HepG2 (cell line): ENCODE results near the gene ZCCHC24. TPM values are rescaled to one million over a fixed set of nuclear protein-coding genes. Genes with fewer than 3 reads are reported as not detected.

Experiments
- BRCA1 ChIP-seq: sonication (generic); formaldehyde crosslinking; IDR thresholded peaks from 2 replicates; pipeline ENCODE4 v1.4.0; 2020; ENCODE audit warnings: missing genetic modification reagents
- HCFC1 ChIP-seq: fragments of 150-350 bp; IDR thresholded peaks from 2 replicates; pipeline ENCODE4 v1.6.1; 2014; ENCODE audit warnings: low read depth, low read length
- HHEX ChIP-seq: IDR thresholded peaks from 2 replicates; pipeline ENCODE4 v1.6.1; 2016; ENCODE audit warnings: control low read depth
- HMG20B ChIP-seq: conservative IDR thresholded peaks from 2 replicates; pipeline ENCODE4 v1.6.1; 2016; ENCODE audit warnings: missing genetic modification reagents, missing compliant biosample characterization
- KDM4B ChIP-seq: sonication (generic); formaldehyde crosslinking; IDR thresholded peaks from 2 replicates; pipeline ENCODE4 v1.4.0; 2020; ENCODE audit warnings: missing genetic modification reagents
- MLLT10 ChIP-seq: sonication (generic); formaldehyde crosslinking; IDR thresholded peaks from 2 replicates; pipeline ENCODE4 v1.4.0; 2020; ENCODE audit warnings: missing genetic modification reagents
- NFKB2 ChIP-seq: sonication (generic); formaldehyde crosslinking; IDR thresholded peaks from 2 replicates; pipeline ENCODE4 v1.4.0; 2020; ENCODE audit warnings: missing genetic modification reagents, borderline replicate concordance
- NFKBIZ ChIP-seq: IDR thresholded peaks from 2 replicates; pipeline ENCODE4 v1.6.1; 2018; ENCODE audit warnings: missing genetic modification reagents, missing compliant biosample characterization
- SETDB1 ChIP-seq: sonication (generic); formaldehyde crosslinking; IDR thresholded peaks from 2 replicates; pipeline ENCODE4 v1.5.1; 2020; ENCODE audit warnings: missing genetic modification reagents, mild to moderate bottlenecking, borderline replicate concordance
- TARDBP ChIP-seq: sonication (generic); formaldehyde crosslinking; IDR thresholded peaks from 2 replicates; pipeline ENCODE4 v1.8.0; 2022; ENCODE audit warnings: mild to moderate bottlenecking, missing genetic modification reagents
- TEAD2 ChIP-seq: sonication (generic); formaldehyde crosslinking; IDR thresholded peaks from 2 replicates; pipeline ENCODE4 v1.9.0; 2021; ENCODE audit warnings: missing genetic modification reagents
- ZNF615 ChIP-seq: sonication (generic); formaldehyde crosslinking; IDR thresholded peaks from 2 replicates; pipeline ENCODE4 v1.5.0; 2020; ENCODE audit warnings: mild to moderate bottlenecking, missing genetic modification reagents, borderline replicate concordance
- ZNF792 ChIP-seq: IDR thresholded peaks from 2 replicates; pipeline ENCODE4 v1.6.1; 2016
- polyA plus RNA-seq, 8 experiments: library from polyadenylated mRNA; depleted of rRNA in 3 of 8; stranded (reverse) in 7 of 8; unstranded in 1 of 8; fragments of >200 nt; fragmentation: Illumina TruSeq in 4 of 8; extraction: Trizol in 4 of 8; gene quantifications; 2 replicates each; pipeline versions ENCODE4 v1.2.1 to v1.2.3, GENCODE V29; 2011 to 2016; ENCODE audit warnings: low read depth in 4 of 8, missing spikeins in 1 of 8, mixed read lengths in 1 of 8; ENCODE audit not compliant: insufficient read depth in 1 of 8
- total RNA-seq, 5 experiments: library from RNA; depleted of rRNA; stranded (reverse); fragments of >200 nt; fragmentation: Illumina TruSeq; extraction: Trizol; gene quantifications; 2 replicates each; pipeline ENCODE4 v1.2.3, GENCODE V29; 2016; ENCODE audit warnings: low read depth in 1 of 5
- TF ChIP-seq, protein P1 (sequence below): sonication (generic); formaldehyde crosslinking; IDR thresholded peaks from 2 replicates; pipeline ENCODE4 v1.4.0; 2020; ENCODE audit warnings: mild to moderate bottlenecking, missing genetic modification reagents, borderline replicate concordance
- TF ChIP-seq, protein P2 (sequence below): sonication (generic); formaldehyde crosslinking; IDR thresholded peaks from 2 replicates; pipeline ENCODE4 v1.5.0; 2020; ENCODE audit warnings: mild to moderate bottlenecking, missing genetic modification reagents
- TF ChIP-seq, protein P3 (sequence below): IDR thresholded peaks from 2 replicates; pipeline ENCODE4 v1.4.0; 2020; ENCODE audit warnings: mild to moderate bottlenecking, missing genetic modification reagents
- TF ChIP-seq, protein P4 (sequence below): sonication (generic); formaldehyde crosslinking; IDR thresholded peaks from 2 replicates; pipeline ENCODE4 v1.5.0; 2020; ENCODE audit warnings: missing genetic modification reagents, mild to moderate bottlenecking, borderline replicate concordance
- TF ChIP-seq, protein P5 (sequence below): sonication (generic); formaldehyde crosslinking; IDR thresholded peaks from 2 replicates; pipeline ENCODE4 v1.4.0; 2020; ENCODE audit warnings: low read depth, mild to moderate bottlenecking, missing genetic modification reagents

ZCCHC24 gene
- total and polyA plus RNA-seq, 2 of the 13 experiments (the other 11 are each of a cell fraction or from before 2014, with no cell fraction given): 3.1 to 7.9 TPM

DNA sequence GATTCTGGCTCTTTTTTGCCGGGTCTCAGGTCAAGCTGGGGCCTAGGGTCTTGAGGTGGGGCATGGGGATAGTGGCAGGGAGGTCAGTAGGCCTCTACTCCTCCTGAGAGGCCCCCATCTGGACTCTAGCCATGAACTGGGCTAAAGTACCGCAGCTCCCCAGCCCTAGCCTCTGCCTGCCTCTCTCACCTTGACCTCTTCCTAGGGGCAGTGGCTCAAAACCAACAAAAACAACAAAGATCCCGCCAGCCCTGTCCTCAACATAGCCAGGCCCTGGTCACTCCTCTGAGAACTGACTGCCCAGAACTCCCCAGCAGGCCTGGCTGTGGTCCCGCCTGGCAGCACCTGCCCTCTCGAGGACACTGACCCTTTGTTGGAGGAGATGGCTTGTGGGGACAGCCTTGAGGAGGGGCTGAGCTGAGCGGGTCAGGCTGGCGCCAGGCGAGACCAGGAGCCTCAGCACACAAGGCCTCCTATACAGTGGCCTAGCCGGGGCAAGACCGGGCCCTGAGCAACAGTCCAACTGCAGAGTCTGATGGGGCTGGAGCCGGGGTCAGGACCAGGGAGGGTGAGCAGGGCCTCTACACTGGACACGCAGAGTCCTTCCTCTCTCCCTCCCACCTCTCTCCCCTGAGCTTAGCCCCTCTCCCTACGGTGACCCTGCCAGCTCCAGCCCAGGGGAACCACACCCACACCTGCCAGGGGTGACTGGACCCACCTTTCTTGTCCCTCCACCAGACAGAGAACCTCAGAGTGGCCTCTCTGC is 109.8 kb downstream of the ZCCHC24 start (continued):
- TF ChIP-seq, protein P1, sequence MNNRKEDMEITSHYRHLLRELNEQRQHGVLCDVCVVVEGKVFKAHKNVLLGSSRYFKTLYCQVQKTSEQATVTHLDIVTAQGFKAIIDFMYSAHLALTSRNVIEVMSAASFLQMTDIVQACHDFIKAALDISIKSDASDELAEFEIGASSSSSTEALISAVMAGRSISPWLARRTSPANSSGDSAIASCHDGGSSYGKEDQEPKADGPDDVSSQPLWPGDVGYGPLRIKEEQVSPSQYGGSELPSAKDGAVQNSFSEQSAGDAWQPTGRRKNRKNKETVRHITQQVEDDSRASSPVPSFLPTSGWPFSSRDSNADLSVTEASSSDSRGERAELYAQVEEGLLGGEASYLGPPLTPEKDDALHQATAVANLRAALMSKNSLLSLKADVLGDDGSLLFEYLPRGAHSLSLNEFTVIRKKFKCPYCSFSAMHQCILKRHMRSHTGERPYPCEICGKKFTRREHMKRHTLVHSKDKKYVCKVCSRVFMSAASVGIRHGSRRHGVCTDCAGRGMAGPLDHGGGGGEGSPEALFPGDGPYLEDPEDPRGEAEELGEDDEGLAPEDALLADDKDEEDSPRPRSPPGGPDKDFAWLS (CRISPR knock-in tag): no peak
- TF ChIP-seq ZNF615 (peak; percentile 38; the same call in 1 of the 2 replicates), NFKB2 (peak; percentile 64; the same call in 1 of the 2 replicates), HHEX (no peak), TEAD2 (CRISPR knock-in tag) (no peak), KDM4B (CRISPR knock-in tag) (0 out of 2 replicates have a peak, but pooled peaks have one; percentile 45), SETDB1 (CRISPR knock-in tag) (no peak), NFKBIZ (CRISPR knock-in tag) (peak; percentile 47; the same call in 1 of the 2 replicates), HMG20B (CRISPR knock-in tag) (0 out of 2 replicates have a peak, but pooled peaks have one; percentile 57), TARDBP (CRISPR knock-in tag) (peak; percentile 94), ZNF792 (CRISPR knock-in tag) (peak; percentile 90), MLLT10 (CRISPR knock-in tag) (no peak), BRCA1 (CRISPR knock-in tag) (no peak), HCFC1 (no peak)
- TF ChIP-seq, protein P2, sequence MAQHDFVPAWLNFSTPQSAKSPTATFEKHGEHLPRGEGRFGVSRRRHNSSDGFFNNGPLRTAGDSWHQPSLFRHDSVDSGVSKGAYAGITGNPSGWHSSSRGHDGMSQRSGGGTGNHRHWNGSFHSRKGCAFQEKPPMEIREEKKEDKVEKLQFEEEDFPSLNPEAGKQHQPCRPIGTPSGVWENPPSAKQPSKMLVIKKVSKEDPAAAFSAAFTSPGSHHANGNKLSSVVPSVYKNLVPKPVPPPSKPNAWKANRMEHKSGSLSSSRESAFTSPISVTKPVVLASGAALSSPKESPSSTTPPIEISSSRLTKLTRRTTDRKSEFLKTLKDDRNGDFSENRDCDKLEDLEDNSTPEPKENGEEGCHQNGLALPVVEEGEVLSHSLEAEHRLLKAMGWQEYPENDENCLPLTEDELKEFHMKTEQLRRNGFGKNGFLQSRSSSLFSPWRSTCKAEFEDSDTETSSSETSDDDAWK (CRISPR knock-in tag): no peak
- TF ChIP-seq, protein P3, sequence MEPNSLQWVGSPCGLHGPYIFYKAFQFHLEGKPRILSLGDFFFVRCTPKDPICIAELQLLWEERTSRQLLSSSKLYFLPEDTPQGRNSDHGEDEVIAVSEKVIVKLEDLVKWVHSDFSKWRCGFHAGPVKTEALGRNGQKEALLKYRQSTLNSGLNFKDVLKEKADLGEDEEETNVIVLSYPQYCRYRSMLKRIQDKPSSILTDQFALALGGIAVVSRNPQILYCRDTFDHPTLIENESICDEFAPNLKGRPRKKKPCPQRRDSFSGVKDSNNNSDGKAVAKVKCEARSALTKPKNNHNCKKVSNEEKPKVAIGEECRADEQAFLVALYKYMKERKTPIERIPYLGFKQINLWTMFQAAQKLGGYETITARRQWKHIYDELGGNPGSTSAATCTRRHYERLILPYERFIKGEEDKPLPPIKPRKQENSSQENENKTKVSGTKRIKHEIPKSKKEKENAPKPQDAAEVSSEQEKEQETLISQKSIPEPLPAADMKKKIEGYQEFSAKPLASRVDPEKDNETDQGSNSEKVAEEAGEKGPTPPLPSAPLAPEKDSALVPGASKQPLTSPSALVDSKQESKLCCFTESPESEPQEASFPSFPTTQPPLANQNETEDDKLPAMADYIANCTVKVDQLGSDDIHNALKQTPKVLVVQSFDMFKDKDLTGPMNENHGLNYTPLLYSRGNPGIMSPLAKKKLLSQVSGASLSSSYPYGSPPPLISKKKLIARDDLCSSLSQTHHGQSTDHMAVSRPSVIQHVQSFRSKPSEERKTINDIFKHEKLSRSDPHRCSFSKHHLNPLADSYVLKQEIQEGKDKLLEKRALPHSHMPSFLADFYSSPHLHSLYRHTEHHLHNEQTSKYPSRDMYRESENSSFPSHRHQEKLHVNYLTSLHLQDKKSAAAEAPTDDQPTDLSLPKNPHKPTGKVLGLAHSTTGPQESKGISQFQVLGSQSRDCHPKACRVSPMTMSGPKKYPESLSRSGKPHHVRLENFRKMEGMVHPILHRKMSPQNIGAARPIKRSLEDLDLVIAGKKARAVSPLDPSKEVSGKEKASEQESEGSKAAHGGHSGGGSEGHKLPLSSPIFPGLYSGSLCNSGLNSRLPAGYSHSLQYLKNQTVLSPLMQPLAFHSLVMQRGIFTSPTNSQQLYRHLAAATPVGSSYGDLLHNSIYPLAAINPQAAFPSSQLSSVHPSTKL (CRISPR knock-in tag): peak; percentile 94
- TF ChIP-seq, protein P4, sequence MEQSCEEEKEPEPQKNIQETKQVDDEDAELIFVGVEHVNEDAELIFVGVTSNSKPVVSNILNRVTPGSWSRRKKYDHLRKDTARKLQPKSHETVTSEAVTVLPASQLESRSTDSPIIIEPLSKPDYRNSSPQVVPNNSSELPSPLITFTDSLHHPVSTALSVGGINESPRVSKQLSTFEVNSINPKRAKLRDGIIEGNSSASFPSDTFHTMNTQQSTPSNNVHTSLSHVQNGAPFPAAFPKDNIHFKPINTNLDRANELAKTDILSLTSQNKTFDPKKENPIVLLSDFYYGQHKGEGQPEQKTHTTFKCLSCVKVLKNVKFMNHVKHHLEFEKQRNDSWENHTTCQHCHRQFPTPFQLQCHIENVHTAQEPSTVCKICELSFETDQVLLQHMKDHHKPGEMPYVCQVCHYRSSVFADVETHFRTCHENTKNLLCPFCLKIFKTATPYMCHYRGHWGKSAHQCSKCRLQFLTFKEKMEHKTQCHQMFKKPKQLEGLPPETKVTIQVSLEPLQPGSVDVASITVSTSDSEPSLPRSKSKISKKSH (CRISPR knock-in tag): no peak; the same call in 1 of the 2 replicates
- TF ChIP-seq, protein P5, sequence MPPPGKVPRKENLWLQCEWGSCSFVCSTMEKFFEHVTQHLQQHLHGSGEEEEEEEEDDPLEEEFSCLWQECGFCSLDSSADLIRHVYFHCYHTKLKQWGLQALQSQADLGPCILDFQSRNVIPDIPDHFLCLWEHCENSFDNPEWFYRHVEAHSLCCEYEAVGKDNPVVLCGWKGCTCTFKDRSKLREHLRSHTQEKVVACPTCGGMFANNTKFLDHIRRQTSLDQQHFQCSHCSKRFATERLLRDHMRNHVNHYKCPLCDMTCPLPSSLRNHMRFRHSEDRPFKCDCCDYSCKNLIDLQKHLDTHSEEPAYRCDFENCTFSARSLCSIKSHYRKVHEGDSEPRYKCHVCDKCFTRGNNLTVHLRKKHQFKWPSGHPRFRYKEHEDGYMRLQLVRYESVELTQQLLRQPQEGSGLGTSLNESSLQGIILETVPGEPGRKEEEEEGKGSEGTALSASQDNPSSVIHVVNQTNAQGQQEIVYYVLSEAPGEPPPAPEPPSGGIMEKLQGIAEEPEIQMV: peak; percentile 56; the same call in 1 of the 2 replicates
